IPS-18c (cell line): Measurements from ENCODE around the gene IMP3.
"Not testable (repeated sequence)": the region's sequence is repeated elsewhere in the genome, so short reads cannot be mapped to it uniquely, and the experiment has no call there.

ENCODE experiments used
- H3K4me3 ChIP-seq: 2 replicates; pipeline ENCODE4 v1.7.0; 2013; ENCODE audit warnings: low read depth, mild to moderate bottlenecking, low read length, moderate library complexity; ENCODE audit not compliant: insufficient read depth
- H3K9me3 ChIP-seq: one replicate; pipeline ENCODE4 v1.6.1; 2013; ENCODE audit warnings: mild to moderate bottlenecking, low read length, moderate library complexity; ENCODE audit not compliant: control insufficient read depth, insufficient read depth

The IMP3 gene

DNA sequence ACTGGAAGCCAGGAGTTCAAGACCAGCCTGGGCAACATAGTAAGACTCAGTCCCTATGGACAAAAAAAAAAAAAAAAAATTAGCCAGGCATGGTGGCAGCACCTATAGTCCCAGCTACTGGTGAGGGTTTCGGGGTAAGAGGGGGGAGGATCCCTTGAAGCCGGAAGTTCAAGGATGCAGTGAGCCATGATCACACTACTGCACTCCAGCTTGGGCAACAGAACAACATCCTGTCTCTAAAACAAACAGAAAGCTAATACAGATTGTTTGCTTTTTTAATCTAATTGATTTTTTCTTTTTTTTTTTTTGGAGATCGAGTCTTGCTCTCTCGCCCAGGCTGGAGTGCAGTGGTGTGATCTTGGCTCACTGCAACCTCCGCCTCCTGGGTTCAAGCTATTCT lies 1.6 kb upstream of the IMP3 start:
- Histone ChIP-seq H3K4me3 (no peak overlapping the region), H3K9me3 (no peaks in the 10 kb centered on the region)

GRCh38 chr15:75641179-75641503 lies 1.1 kb upstream of the IMP3 start:
- Histone ChIP-seq H3K4me3 (peak overlapping the region; percentile 92; the same call in 1 of the 2 replicates), H3K9me3 (no peaks in the 10 kb centered on the region)

DNA sequence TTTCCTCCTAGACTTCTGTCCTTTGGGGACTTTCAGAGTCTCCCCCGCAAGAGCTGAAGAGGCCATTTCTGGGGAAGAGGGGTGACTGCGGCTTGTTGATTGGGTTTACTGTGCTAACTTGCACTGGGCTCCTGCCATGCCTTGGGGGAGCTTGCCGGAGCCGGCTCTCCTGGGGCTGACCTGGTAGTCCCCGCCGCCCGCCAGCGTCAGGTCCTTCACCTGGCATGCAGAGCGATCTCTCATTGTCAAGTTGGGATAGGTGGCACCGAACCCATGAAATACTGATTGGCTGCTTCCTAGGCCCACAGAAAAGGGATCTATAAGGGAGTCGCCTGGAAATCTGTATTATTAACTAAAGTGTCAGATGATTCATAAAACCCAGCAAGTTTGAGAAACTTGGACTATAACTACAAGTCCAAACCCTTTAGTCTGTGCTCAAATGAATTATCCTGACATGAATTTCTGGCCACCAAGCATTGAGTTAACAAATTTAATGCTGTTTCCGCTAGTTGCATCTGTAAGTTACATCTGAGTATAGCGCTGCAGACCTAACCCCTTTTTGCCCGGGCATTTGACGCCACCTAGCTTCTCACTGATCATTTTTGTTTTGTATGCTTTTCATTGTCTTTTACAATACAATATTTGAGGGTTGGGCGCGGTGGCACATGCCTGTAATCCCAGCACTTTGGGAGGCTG lies 607 bp upstream of the IMP3 start:
- no peaks in the 10 kb centered on the region for H3K9me3 ChIP-seq
- peak overlapping the region; percentile 92 for H3K4me3 ChIP-seq

GRCh38 chr15:75639191-75639708 lies 774 bp downstream of the IMP3 start:
- Histone ChIP-seq H3K4me3 (peak overlapping the region; percentile 92), H3K9me3 (no peaks in the 10 kb centered on the region)

GRCh38 chr15:75637245-75638009 lies 2.6 kb downstream of the IMP3 start:
- H3K4me3 ChIP-seq = peak overlapping the region; percentile 9; the same call in 1 of the 2 replicates
- H3K9me3 ChIP-seq = no peaks in the 10 kb centered on the region

DNA sequence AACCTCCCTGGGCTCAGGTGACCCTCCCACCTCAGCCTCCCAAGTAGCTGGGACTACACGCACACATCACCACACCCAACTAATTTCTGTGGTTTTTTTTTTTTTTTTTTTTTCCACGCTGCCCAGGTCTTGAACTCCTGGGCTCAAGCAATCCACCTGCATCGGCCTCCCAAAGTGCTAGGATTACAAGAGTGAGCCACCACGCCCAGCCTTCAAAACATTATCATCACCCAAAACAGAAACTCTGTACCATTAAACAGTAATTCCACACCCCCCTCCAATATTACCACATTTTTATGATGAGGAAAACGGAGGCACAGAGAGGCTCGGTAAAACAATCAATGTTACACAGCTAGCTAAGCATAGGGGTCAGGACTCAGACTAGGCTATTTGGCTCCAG lies 4.0 kb downstream of the IMP3 start:
- Histone ChIP-seq H3K4me3 (no peak overlapping the region), H3K9me3 (no peaks in the 10 kb centered on the region)

DNA sequence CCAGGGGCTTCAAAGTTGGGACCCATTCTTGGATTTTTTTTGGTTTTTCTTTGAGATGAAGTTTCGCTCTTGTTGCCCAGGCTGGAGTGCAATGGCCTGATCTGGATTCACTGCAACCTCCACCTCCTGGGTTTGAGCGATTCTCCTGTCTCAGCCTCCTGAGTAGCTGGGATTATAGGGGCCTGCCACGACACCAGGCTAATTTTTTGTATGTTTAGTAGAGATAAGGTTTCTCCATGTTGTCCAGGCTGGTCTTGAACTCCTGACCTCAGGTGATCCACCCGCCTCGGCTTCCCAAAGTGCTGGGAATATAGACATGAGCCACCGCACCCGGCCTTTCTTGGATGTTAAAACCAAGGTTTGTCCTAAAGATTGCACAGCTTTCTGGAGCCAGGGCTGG lies 6.1 kb downstream of the IMP3 start:
- not testable (repeated sequence) for H3K4me3 ChIP-seq, H3K9me3 ChIP-seq

- H3K4me3 ChIP-seq = no peak overlapping the region
- no peaks in the 10 kb centered on the region for H3K9me3 ChIP-seq
Observed at GRCh38 chr15:75631935-75632334, 8.1 kb downstream of the IMP3 start.

GRCh38 chr15:75625542-75626347 lies 14.3 kb downstream of the IMP3 start, which contains the start of gene SNUPN:
Gene SNUPN, minus strand, starts transcription at chr15:75625725. Its CDS starts 4,674 bp downstream, at chr15:75621051.
- no peaks in the 10 kb centered on the region for H3K9me3 ChIP-seq
- H3K4me3 ChIP-seq = peak within 1 kb of the TSS; percentile 100

DNA sequence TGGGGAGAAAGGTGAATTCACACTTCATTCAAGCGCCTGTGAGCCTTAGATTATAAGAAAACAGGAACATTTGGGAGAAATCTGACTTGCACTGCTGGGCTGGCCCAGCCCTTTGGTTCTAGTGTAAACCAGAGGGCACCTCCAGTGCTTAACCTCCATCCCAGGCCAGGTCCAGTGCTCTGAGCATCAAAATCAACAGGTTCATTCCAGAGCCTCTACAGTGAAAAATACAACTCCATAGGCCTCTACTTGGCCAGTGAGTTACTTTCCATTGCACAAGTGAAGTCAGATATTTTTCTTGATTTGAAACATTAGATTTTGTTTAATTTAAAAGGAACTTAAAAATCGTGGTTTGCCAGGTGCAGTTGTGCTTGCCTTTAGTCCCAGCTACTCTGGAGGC lies 17.5 kb downstream of the IMP3 start:
- no peak overlapping the region for H3K4me3 ChIP-seq
- no peaks in the 10 kb centered on the region for H3K9me3 ChIP-seq

GRCh38 chr15:75620841-75621391 lies 19.1 kb downstream of the IMP3 start:
- Histone ChIP-seq H3K4me3 (no peak overlapping the region), H3K9me3 (no peaks in the 10 kb centered on the region)

DNA sequence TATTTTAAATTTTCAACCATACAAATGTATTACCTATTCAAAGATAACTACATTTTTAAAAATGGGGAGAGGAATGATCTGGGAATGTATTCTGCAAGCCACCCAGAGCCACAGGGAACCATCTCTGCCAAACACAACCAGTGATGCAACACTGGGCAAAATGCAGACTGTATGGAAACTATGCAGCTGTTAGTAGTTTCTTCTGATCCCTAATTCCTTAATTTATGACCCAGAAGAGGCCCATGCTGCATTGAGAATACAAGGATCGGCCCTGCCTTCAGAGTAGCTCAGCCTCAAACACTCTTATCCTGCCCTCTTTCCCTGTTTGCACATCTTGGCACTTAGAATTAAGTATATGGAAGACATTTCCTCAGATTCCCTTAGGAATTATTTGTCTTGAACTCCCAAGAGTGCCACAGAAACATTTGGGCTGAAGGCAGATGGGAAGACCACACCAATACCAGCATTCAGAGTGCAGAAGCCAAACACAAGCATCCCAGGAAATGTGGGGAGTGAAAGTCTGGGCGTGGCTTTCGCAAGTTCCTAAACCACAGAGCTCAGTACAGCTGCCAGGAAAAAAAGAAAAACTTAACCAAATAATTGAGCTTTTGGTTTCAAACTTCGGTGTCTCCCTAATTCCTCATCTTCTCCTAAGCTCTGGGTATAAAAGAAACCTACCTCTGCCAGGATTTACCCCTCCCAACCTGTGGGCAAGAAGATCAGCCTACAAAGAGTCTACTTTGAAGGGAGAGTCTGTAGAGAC lies 19.8 kb downstream of the IMP3 start:
- Histone ChIP-seq H3K9me3 (no peaks in the 10 kb centered on the region), H3K4me3 (no peak overlapping the region)

- no peak overlapping the region for H3K4me3 ChIP-seq
- H3K9me3 ChIP-seq = no peaks in the 10 kb centered on the region
Observed at GRCh38 chr15:75616766-75617165, 23.3 kb downstream of the IMP3 start.

GRCh38 chr15:75606711-75607699 lies 33.0 kb downstream of the IMP3 start:
- Histone ChIP-seq H3K9me3 (no peaks in the 10 kb centered on the region), H3K4me3 (no peak overlapping the region)

GRCh38 chr15:75606026-75606425 lies 34.0 kb downstream of the IMP3 start:
- H3K9me3 ChIP-seq = no peaks in the 10 kb centered on the region
- H3K4me3 ChIP-seq = no peak overlapping the region

DNA sequence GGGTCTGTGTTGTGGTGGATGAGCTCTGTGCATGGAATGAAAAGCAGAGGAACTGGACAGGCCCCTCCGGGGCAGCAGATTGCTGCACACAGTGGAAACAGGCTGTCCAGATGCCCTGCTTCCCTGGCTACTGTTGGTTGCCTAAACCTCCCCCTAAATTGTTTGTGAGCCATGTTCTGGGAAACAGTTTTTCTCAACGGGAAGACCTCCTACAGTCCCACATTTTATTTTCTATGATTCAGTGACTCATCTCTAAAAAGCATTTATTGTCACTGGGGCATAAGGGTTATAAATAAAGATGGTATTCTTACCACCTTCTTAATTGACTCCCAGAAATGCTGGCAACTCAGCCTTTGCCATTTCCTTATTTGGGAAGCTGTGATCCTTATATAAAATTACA lies 40.6 kb downstream of the IMP3 start:
- no peak overlapping the region for H3K4me3 ChIP-seq
- H3K9me3 ChIP-seq = no peaks in the 10 kb centered on the region
